ENCODE measurements around the gene MED13L. TPM values are rescaled to one million over a fixed set of nuclear protein-coding genes. Genes with fewer than 3 reads are reported as not detected.

The MED13L gene
- total RNA-seq, 4 donors from 2014 or later, result 126 to 194 (median 154) TPM

DNA sequence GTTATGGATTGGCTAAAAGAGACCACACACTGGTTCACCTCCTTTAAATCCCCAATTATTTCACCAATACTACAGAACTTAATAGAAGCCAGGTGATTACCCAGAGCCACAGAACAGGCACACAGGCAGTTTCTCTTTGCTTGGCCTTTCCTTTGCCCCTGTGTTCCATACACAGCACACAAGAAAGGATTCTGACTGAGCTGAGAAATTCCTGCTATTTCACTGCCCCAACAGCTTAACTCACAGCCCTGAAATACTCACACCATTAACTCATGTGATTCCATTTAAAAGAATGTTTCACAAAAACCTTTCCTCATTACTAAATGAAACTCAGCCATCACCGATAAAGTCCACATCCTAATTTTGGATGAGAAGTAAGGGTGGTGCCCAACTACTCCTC, 133.6 kb downstream of the MED13L start:
- peaks cover 0 to 46% (median 21%) of the 10 kb centered on the region in 4 donors for H3K4me1 ChIP-seq
- H3K9me3 ChIP-seq, result no peaks in the 10 kb centered on the region
- intact Hi-C loops (cut with DNase I; ENCODE audit: low total_unique reads), result no loop called here
- no peak overlapping the region for H3K4me3 ChIP-seq
- in situ Hi-C loops (cut with MboI; ENCODE audit: low pct_ligation_motif_present in 1 of 4, low pct_unique_long_range_greater_than_20kb in 1 of 4, low sequenced_read_pairs in 3 of 4), result no loop called here
- no peak for DNase-seq
- H3K27me3 ChIP-seq, result no peaks in the 10 kb centered on the region
- 25 to 40% methylated on average over 1 of the region's 1 CpG for WGBS, 2 donors (ENCODE audit: low coverage in 1 of 2)
- TF ChIP-seq EP300 (IDR thresholded peaks at IDR 0.05; ENCODE audit: low read depth), result no peak
- no peak for TF ChIP-seq POLR2AphosphoS5 (IDR thresholded peaks at IDR 0.05)
- TF ChIP-seq, protein P1, sequence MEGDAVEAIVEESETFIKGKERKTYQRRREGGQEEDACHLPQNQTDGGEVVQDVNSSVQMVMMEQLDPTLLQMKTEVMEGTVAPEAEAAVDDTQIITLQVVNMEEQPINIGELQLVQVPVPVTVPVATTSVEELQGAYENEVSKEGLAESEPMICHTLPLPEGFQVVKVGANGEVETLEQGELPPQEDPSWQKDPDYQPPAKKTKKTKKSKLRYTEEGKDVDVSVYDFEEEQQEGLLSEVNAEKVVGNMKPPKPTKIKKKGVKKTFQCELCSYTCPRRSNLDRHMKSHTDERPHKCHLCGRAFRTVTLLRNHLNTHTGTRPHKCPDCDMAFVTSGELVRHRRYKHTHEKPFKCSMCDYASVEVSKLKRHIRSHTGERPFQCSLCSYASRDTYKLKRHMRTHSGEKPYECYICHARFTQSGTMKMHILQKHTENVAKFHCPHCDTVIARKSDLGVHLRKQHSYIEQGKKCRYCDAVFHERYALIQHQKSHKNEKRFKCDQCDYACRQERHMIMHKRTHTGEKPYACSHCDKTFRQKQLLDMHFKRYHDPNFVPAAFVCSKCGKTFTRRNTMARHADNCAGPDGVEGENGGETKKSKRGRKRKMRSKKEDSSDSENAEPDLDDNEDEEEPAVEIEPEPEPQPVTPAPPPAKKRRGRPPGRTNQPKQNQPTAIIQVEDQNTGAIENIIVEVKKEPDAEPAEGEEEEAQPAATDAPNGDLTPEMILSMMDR (IDR thresholded peaks at IDR 0.05), result no peak
- TF ChIP-seq POLR2A (IDR thresholded peaks at IDR 0.05), result no peak
- peak overlapping the region; percentile 4 to 19 (median 10) for H3K27ac ChIP-seq
- H3K36me3 ChIP-seq, result no peaks in the 10 kb centered on the region

DNA sequence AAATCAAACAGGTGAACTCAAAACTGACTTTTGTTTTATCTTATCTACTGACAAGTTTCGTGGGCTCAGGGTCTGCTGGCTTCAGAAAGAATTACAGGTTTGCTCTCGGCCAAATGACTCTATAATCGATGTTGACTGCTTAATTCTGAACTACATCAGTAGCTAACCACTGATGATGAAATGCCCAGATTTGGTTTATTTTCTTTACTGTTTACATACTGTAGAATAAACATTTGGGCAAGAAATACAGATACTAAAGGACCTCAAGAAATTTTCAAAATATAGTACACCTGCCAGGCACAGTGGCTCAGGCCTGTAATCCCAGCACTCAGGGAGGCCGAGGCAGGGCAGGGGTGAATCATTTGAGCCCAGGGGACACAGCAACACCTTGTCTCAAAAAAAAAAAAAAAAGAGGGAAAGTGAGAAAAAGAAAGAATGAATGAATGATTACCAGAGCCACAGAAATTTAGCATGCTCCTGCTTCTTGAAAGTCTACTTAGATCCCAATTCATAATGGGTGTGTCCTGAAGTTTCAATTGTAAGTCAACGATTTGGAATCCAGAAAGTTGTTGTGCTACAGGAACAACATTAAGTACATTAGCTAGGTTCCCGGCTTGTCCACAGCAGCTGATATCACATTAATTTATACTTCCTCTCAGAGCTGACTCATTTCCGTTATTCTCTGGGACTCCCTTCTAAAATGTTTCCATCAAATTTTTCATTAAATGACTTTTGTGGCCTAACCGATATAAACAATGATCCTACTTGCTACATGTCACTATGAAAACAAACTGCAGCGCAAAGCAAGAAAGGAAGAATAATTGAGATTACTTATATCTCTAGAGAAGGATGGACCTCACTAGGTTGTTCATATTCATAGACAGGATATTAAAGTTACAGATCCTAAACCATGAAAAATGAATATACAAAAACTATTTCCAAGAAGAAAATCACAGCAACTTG, 134.3 kb downstream of the MED13L start:
- Histone ChIP-seq H3K36me3 (no peaks in the 10 kb centered on the region), H3K27ac (peak overlapping the region; percentile 4 to 19 (median 10))

DNA sequence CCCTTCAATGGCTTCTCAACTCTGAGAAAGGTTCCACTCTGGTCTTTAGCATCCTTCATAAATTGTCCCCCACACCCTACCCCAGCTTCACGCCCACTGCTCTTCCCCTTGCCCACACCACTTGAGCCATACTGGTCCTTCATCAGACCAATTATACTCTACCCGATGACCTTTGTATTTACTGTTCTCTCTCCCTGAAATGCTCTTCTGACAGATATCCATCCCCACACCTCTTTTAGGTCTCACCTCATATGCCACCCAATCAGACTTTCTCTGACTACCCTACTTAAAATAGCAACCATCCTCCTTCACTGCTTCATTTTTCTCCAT, 135.7 kb downstream of the MED13L start:
- DNase-seq, result no peak
- Histone ChIP-seq H3K4me1 (peaks cover 0 to 59% (median 23%) of the 10 kb centered on the region in 4 donors), H3K9me3 (no peaks in the 10 kb centered on the region), H3K4me3 (no peak overlapping the region), H3K36me3 (no peaks in the 10 kb centered on the region), H3K27me3 (no peaks in the 10 kb centered on the region), H3K27ac (no peak overlapping the region)
- intact Hi-C loops (cut with DNase I; ENCODE audit: low total_unique reads), result no loop called here
- TF ChIP-seq, protein P1 (IDR thresholded peaks at IDR 0.05), result no peak
- TF ChIP-seq POLR2AphosphoS5 (IDR thresholded peaks at IDR 0.05) (no peak), EP300 (IDR thresholded peaks at IDR 0.05; ENCODE audit: low read depth) (no peak), POLR2A (IDR thresholded peaks at IDR 0.05) (no peak)
- WGBS, 2 donors (ENCODE audit: low coverage in 1 of 2), result 94 to 95% methylated on average over 2 of the region's 2 CpGs
- in situ Hi-C loops (cut with MboI; ENCODE audit: low pct_ligation_motif_present in 1 of 4, low pct_unique_long_range_greater_than_20kb in 1 of 4, low sequenced_read_pairs in 3 of 4), result no loop called here

More for the DNA sequence above, 134.3 kb downstream of the MED13L start:
- no peak overlapping the region for H3K4me3 ChIP-seq
- H3K9me3 ChIP-seq, result no peaks in the 10 kb centered on the region
- in situ Hi-C loops (cut with MboI; ENCODE audit: low pct_ligation_motif_present in 1 of 4, low pct_unique_long_range_greater_than_20kb in 1 of 4, low sequenced_read_pairs in 3 of 4), result no loop called here
- WGBS, 2 donors (ENCODE audit: low coverage in 1 of 2), result 52 to 54% methylated on average over 8 to 9 of the region's 9 CpGs
- DNase-seq, result no peak
- H3K27me3 ChIP-seq, result no peaks in the 10 kb centered on the region
- H3K4me1 ChIP-seq, result peaks cover 0 to 48% (median 22%) of the 10 kb centered on the region in 4 donors
- intact Hi-C loops (cut with DNase I; ENCODE audit: low total_unique reads), result no loop called here
- TF ChIP-seq POLR2AphosphoS5 (IDR thresholded peaks at IDR 0.05), result no peak
- TF ChIP-seq EP300 (IDR thresholded peaks at IDR 0.05; ENCODE audit: low read depth), result no peak
- no peak for TF ChIP-seq POLR2A (IDR thresholded peaks at IDR 0.05)
- TF ChIP-seq, protein P1 (IDR thresholded peaks at IDR 0.05), result no peak

DNA sequence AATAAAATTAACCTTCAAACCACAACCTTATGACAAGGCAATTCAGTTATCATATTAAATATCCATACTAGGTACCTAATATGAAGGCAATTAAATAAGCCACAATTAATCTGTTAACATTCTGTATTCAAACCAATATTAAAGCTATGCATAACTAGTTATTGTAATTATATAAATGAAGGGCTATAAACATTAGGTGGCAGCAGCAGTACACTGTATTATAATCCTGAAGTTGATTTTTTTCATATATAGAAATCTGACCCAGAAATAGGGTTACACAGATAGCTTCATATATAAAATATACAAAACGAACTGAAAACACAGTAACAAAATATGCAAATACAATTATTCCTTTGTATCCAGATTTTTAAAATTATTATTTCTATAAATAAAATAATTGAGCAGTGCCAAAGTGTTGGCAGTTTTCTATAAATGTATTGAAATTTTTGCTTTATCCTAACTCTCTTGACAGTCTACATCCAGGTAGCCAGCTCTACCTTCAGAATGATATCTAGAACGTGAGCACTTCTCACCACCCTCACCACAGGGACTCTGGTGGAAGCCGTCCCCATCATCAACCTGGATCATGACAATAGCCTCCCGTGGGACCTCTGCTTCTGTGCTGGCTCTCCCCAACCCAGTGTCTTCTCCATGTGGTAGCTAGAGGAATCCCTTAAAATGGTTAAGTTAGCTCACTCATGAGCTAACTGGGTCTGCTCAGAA, 136.2 kb downstream of the MED13L start:
- Histone ChIP-seq H3K9me3 (no peaks in the 10 kb centered on the region), H3K27ac (no peak overlapping the region), H3K36me3 (no peaks in the 10 kb centered on the region), H3K4me1 (peaks cover 0 to 62% (median 24%) of the 10 kb centered on the region in 4 donors), H3K4me3 (no peak overlapping the region), H3K27me3 (no peaks in the 10 kb centered on the region)
- intact Hi-C loops (cut with DNase I; ENCODE audit: low total_unique reads) (no loop called here), in situ Hi-C loops (cut with MboI; ENCODE audit: low pct_ligation_motif_present in 1 of 4, low pct_unique_long_range_greater_than_20kb in 1 of 4, low sequenced_read_pairs in 3 of 4) (no loop called here)
- WGBS, 2 donors (ENCODE audit: low coverage in 1 of 2), result 84 to 85% methylated on average over 2 to 4 of the region's 4 CpGs
- no peak for DNase-seq
- TF ChIP-seq, protein P1 (IDR thresholded peaks at IDR 0.05), result no peak
- TF ChIP-seq EP300 (IDR thresholded peaks at IDR 0.05; ENCODE audit: low read depth) (no peak), POLR2A (IDR thresholded peaks at IDR 0.05) (no peak), POLR2AphosphoS5 (IDR thresholded peaks at IDR 0.05) (no peak)

All from transverse colon (tissue), 4 donors.